ENCODE data around the gene TGFBR2.

DNA sequence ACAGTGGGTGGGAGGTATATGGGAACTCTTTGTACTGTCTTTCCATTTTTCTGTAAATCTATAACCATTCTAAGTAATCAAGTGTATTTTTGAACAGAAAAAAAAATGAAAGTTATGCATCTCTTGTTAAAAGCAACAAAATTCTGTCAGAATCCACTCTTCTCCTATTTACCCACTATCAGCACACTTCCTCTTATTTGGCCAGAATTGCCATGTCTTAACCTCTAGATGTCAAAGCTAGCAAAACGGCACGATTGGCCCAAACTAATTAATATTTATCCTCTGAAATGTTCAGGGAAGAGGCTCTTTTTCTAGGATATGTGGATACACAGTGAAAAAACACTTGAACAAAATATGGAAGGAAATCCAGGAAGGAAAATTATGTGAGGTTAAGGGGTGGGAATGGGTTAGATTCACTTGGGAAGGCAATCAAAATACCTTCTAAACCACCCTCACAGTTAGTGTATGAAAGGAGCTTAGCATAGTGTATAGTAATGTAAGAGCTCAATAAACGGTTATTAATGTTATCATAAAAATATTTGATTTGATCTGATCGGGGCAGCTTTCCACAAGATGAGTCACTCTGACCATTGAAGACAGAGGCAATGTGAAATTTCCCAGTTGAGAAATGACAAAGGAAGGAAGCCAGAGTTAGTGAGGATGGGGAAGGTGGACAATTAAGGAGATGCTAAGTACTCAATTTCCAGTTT is 20.1 kb upstream of the TGFBR2 start:
- TF ChIP-seq, protein P1, sequence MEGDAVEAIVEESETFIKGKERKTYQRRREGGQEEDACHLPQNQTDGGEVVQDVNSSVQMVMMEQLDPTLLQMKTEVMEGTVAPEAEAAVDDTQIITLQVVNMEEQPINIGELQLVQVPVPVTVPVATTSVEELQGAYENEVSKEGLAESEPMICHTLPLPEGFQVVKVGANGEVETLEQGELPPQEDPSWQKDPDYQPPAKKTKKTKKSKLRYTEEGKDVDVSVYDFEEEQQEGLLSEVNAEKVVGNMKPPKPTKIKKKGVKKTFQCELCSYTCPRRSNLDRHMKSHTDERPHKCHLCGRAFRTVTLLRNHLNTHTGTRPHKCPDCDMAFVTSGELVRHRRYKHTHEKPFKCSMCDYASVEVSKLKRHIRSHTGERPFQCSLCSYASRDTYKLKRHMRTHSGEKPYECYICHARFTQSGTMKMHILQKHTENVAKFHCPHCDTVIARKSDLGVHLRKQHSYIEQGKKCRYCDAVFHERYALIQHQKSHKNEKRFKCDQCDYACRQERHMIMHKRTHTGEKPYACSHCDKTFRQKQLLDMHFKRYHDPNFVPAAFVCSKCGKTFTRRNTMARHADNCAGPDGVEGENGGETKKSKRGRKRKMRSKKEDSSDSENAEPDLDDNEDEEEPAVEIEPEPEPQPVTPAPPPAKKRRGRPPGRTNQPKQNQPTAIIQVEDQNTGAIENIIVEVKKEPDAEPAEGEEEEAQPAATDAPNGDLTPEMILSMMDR (IDR thresholded peaks at IDR 0.05), result no peak
- TF ChIP-seq, protein P2, sequence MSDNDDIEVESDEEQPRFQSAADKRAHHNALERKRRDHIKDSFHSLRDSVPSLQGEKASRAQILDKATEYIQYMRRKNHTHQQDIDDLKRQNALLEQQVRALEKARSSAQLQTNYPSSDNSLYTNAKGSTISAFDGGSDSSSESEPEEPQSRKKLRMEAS (IDR thresholded peaks at IDR 0.05; ENCODE audit: low read depth), result 0 out of 2 replicates have a peak, but pooled peaks have one; percentile 26
- TF ChIP-seq MXI1 (IDR thresholded peaks at IDR 0.05; ENCODE audit: low read depth, low read length), result no peak
- TF ChIP-seq RCOR1 (IDR thresholded peaks at IDR 0.05; ENCODE audit: low read length), result no peak
- peak; percentile 40; the same call in 1 of the 2 replicates for TF ChIP-seq NFIC (IDR thresholded peaks at IDR 0.05; ENCODE audit: borderline replicate concordance)
- no peak for TF ChIP-seq GABPA (IDR thresholded peaks at IDR 0.05; ENCODE audit: low read depth)
- TF ChIP-seq SMC3 (IDR thresholded peaks at IDR 0.05; ENCODE audit: low read depth, low read length), result no peak
- TF ChIP-seq EZH2phosphoT487 (IDR thresholded peaks at IDR 0.05; ENCODE audit: borderline replicate concordance, low read depth), result no peak
- no peak for TF ChIP-seq TAF1 (IDR thresholded peaks at IDR 0.05; ENCODE audit: borderline replicate concordance, low read depth, low read length)
- TF ChIP-seq JUND (IDR thresholded peaks at IDR 0.05), result peak; percentile 55; the same call in 1 of the 2 replicates
- TF ChIP-seq RAD21 (IDR thresholded peaks at IDR 0.05; ENCODE audit: low read length), result no peak
- TF ChIP-seq, protein P3, sequence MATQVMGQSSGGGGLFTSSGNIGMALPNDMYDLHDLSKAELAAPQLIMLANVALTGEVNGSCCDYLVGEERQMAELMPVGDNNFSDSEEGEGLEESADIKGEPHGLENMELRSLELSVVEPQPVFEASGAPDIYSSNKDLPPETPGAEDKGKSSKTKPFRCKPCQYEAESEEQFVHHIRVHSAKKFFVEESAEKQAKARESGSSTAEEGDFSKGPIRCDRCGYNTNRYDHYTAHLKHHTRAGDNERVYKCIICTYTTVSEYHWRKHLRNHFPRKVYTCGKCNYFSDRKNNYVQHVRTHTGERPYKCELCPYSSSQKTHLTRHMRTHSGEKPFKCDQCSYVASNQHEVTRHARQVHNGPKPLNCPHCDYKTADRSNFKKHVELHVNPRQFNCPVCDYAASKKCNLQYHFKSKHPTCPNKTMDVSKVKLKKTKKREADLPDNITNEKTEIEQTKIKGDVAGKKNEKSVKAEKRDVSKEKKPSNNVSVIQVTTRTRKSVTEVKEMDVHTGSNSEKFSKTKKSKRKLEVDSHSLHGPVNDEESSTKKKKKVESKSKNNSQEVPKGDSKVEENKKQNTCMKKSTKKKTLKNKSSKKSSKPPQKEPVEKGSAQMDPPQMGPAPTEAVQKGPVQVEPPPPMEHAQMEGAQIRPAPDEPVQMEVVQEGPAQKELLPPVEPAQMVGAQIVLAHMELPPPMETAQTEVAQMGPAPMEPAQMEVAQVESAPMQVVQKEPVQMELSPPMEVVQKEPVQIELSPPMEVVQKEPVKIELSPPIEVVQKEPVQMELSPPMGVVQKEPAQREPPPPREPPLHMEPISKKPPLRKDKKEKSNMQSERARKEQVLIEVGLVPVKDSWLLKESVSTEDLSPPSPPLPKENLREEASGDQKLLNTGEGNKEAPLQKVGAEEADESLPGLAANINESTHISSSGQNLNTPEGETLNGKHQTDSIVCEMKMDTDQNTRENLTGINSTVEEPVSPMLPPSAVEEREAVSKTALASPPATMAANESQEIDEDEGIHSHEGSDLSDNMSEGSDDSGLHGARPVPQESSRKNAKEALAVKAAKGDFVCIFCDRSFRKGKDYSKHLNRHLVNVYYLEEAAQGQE (IDR thresholded peaks at IDR 0.05; ENCODE audit: low read depth, low read length), result no peak
- peak in 1 of 2 experiments; percentile 69; a peak in 1 of 4 replicates for TF ChIP-seq EP300 (IDR thresholded peaks at IDR 0.05; ENCODE audit: borderline replicate concordance in 1 of 2, low read depth in 1 of 2, low read length in 1 of 2)
- TF ChIP-seq YY1 (IDR thresholded peaks at IDR 0.05; ENCODE audit: low read depth), result no peak
